ENCODE measurements around the gene PPP1R27.

PPP1R27 gene

GRCh38 chr17:81804559-81805399, 30.1 kb downstream of the PPP1R27 start:
- DNase-seq (ENCODE audit: low read depth): no peak

GRCh38 chr17:81803728-81804558, 30.9 kb downstream of the PPP1R27 start, which contains the start of gene GCGR:
TSS of gene GCGR (plus strand) at chr17:81804150. CDS start at chr17:81809019, 4,869 bp downstream.
- DNase-seq (ENCODE audit: low read depth): no peak

DNA sequence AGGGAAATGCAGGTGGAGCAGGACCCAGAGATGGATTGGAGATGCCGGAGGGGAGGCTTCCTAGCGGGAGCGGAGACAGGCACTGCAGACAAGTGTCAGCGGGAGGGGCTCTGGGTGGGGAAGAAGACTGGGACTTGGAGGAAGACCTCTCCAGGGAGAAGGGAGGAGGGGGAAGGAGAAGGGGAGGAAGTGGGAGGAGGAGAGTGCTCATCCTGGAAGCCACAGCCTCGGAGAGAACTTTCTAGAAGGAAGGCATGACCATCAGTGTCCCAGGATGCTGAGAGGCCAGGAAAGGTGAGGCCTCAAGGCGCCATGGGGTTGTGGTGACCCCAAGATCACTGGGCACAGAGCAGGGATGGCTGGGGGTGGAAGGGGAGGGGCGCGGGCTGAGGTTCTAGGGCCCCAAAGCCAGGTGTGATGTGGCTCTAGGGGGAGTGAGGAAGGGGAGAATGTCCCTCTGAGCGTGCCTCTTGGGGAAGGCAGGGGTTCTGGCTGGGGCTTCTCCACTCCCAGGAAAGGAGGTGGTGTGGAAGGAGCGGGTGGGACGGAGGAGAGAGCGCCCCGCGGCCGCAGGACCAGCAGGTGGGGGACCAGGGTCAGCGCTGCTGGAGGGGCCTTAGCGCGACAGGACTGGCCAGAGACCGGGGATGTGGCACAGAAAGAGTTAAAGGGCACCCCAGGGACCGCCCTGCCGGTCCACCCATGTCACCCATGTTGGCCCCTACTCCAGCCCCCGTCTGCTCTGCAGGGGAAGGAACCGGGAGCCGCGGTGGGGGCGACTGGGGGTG, 31.8 kb downstream of the PPP1R27 start:
- DNase-seq (ENCODE audit: low read depth): no peak

DNA sequence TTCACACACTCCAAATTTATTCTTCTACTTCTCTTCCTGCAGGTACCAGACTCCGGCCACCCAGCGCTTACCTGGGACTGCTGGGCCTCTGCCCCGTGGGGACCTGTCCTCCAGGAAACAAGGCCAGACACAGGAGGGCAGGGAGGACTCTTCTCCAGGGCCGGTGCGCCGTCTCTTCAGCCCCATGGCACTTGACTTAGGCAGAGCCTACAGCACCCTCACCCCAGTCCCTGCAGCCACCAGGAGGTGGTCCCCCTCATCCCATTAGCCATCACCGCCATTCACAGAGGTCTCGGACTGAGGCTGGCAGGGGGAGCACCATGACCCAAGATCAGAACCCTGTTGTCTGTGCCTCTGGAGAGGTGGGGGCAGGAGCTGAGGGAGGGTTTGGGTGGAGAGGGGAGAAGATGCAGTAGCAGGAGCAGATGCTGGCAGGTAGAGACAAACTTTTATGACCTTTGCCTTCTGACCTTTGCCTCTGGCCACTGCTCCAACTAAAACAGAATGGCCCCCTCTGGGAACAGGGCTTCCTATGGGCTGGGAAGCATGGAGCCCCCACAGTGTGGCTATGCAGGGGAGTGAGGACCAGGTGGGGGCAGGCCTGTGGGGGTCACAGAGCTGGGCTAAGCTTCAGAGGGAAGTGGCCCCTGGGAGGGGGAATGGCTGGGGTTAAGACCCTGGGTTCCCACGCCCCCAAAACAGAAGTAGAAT, 32.6 kb downstream of the PPP1R27 start:
- no peak for DNase-seq (ENCODE audit: low read depth)

DNA sequence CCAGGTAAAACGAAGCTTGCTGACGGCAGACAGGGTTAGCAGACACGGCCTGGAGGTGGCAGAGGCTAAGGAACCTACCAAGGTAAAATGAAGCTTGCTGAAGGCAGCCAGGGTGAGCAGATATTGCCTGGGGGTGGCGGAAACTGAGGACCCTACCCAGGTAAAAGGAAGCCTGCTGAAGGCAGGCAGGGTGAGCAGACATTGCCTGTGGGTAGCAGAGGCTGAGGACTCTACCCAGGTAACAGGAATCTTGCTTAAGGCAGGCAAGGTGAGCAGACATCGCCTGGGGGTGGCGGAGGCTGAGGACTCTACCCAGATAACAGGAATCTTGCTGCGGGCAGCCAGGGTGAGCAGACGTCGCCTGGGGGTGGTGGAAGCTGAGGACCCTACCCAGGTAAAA, 33.5 kb downstream of the PPP1R27 start:
- DNase-seq (ENCODE audit: low read depth): no peak

GRCh38 chr17:81794509-81794908, 40.3 kb downstream of the PPP1R27 start:
- DNase-seq (ENCODE audit: low read depth): no peak

- DNase-seq (ENCODE audit: low read depth): no peak
These were observed 40.8 kb downstream of the PPP1R27 start for GRCh38 chr17:81794074-81794476.

DNA sequence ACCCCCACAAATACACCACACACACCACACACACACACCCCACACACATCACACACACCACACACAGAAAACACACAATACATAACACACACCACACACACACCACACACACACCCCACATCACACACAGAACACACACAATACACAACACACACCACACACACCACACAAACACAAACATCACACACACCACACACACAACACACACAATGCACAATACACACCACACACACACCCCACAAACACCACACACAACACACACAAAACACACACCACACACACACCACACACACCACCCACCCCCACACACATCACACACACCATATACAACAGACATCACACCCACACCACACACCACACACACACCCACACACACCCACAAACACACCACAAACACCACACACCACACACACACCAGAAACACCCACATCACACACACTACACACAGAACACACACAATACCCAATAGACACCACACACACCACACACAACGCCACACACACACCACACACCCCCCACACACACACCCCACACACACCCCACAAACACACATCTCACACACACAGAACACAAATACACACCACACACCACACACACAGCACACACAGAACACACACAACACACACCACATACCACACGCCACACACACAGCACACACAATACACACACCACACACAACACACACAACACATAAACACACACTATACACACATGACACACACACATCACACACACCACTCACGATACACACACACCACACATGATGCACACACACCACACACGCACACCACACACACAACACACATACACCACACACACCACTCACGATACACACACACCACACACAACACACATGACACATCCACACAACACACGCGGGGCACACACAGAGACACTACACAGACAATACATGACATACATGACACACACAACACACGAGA, 41.9 kb downstream of the PPP1R27 start:
- no peak for DNase-seq (ENCODE audit: low read depth)
